Brain microvascular endothelial cell (primary cell): Measurements from ENCODE around the gene CABCOCO1.

Experiments
- DNase-seq: peaks from one replicate; pipeline ENCODE4 v3.0.0-alpha.2; 2020
- H3K27ac ChIP-seq: fragments of 250-450 bp; sonication (Bioruptor Pico); 2 replicates; pipeline ENCODE4 v1.5.1; 2020; ENCODE audit warnings: mild to moderate bottlenecking, moderate library complexity
- H3K27me3 ChIP-seq: fragments of 250-450 bp; sonication (Bioruptor Pico); replicated peaks from 2 replicates; pipeline ENCODE4 v1.5.1; 2020; ENCODE audit warnings: mild to moderate bottlenecking
- H3K36me3 ChIP-seq: fragments of 250-450 bp; sonication (Bioruptor Pico); replicated peaks from 2 replicates; pipeline ENCODE4 v1.5.1; 2020; ENCODE audit warnings: mild to moderate bottlenecking
- H3K4me3 ChIP-seq: 2 replicates; pipeline ENCODE4 v1.5.1; 2011; ENCODE audit warnings: low read depth, mild to moderate bottlenecking, control low read depth, low read length, moderate library complexity
- in situ Hi-C: cut with HindIII; loops from 2 replicates; pipeline ENCODE4 v1.10.0; 2017; ENCODE audit warnings: low sequenced_read_pairs, low pct_ligation_motif_present
- TF ChIP-seq, protein P1 (sequence below): IDR thresholded peaks from 2 replicates; pipeline ENCODE4 v1.5.1; 2011; ENCODE audit warnings: low read depth, mild to moderate bottlenecking, moderate library complexity, low read length, control low read depth, inconsistent platforms; ENCODE audit errors: missing control alignments

CABCOCO1 gene

DNA sequence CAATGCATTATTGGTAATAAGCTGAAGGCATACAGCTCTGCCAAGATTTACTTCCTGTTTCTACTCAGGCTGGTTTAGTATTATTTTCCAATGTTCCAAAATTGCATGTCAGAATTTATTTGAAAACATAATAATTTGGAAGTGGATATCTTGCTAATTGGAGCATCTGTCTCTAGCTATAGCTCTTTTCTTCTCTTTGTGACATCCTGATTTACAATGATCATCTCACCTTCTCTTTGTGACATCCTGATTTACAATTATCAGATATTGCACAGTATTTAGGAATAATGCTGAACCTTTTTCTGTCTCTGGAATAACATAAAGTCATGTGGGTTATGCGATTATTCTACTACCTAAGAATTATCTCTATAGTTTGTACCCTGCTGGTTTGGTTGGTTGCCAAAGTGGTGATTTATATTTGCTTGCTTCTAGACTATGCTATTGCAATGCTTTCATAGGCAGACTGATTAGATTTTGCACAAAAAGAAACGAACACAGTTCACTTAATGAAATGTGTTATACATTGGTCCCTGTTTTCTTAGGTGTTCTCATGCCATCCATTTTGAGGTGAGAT, 44.3 kb upstream of the CABCOCO1 start:
- Histone ChIP-seq H3K36me3 (no peaks in the 10 kb centered on the region), H3K27ac (no peak overlapping the region), H3K27me3 (no peaks in the 10 kb centered on the region), H3K4me3 (no peak overlapping the region)
- TF ChIP-seq, protein P1, sequence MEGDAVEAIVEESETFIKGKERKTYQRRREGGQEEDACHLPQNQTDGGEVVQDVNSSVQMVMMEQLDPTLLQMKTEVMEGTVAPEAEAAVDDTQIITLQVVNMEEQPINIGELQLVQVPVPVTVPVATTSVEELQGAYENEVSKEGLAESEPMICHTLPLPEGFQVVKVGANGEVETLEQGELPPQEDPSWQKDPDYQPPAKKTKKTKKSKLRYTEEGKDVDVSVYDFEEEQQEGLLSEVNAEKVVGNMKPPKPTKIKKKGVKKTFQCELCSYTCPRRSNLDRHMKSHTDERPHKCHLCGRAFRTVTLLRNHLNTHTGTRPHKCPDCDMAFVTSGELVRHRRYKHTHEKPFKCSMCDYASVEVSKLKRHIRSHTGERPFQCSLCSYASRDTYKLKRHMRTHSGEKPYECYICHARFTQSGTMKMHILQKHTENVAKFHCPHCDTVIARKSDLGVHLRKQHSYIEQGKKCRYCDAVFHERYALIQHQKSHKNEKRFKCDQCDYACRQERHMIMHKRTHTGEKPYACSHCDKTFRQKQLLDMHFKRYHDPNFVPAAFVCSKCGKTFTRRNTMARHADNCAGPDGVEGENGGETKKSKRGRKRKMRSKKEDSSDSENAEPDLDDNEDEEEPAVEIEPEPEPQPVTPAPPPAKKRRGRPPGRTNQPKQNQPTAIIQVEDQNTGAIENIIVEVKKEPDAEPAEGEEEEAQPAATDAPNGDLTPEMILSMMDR, result no peak
- no peak for DNase-seq
- in situ Hi-C loops, result no loop called here

DNA sequence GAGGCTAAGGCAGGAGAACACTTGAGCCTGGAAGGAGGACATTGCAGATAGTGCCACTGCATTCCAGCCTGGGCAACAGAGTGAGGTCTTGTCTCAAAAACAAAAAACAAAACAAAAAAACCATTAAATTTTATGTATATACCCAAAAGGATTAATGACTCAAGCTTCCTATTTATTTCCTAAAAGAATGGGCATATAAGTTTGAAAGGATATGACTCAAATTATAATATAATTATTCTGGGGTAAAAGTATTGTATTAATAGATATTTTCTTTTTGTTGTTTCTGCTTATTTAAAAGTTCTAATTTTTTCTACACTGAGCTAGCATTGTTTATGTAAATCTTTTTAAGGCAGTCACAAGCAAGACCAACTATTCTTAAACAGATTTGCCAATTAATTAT, 42.2 kb upstream of the CABCOCO1 start:
- Histone ChIP-seq H3K4me3 (no peak overlapping the region), H3K27ac (no peak overlapping the region), H3K36me3 (no peaks in the 10 kb centered on the region), H3K27me3 (no peaks in the 10 kb centered on the region)
- no peak for DNase-seq
- TF ChIP-seq, protein P1, result no peak
- in situ Hi-C loops, result no loop called here

DNA sequence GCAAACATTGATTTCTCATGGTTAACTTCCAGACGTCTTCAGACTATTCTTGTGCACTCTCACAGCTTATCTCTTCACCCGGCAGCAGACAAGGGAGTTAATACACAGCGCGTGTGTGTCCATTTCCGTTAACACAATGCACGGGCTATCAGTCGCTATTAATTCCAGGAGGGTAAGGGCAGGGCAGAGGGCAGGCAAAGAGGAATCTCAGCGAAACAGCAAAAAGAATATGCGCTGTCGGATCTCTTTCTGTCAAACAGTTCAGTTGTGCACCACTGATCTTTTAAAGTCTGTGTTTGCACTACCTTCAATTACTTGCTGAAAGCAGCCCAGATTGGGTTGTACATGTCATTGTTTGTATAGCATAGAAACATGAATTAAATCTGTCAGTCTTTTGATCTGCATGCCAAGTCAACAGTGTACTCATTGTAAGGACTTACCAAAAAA, 41.1 kb upstream of the CABCOCO1 start:
- in situ Hi-C loops, result no loop called here
- no peak for DNase-seq
- Histone ChIP-seq H3K27ac (no peak overlapping the region), H3K27me3 (no peaks in the 10 kb centered on the region), H3K36me3 (no peaks in the 10 kb centered on the region), H3K4me3 (peak overlapping the region; percentile 15)
- TF ChIP-seq, protein P1, result no peak

DNA sequence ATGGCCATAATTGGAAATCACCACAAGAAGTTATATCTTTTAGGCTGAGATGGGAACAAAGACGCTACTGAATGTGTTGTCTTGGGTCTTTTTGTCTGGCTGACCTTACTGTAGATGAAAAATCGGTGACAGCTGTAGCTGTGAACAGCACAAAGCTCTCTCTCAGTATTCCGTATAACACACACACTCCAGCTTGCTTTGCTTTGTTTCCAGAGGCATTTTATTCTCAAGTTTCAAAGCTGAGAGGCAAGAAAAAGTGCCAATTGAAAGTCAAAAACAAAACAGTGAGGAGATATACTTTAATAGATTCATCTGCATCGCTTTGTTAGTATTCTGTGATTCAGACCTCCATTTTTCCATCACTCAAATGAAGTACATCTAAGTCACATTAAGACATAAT, 39.6 kb upstream of the CABCOCO1 start:
- no peak overlapping the region for H3K4me3 ChIP-seq
- no peaks in the 10 kb centered on the region for H3K27me3 ChIP-seq
- H3K36me3 ChIP-seq, result no peaks in the 10 kb centered on the region
- DNase-seq, result no peak
- in situ Hi-C loops, result no loop called here
- H3K27ac ChIP-seq, result no peak overlapping the region
- TF ChIP-seq, protein P1, result no peak

DNA sequence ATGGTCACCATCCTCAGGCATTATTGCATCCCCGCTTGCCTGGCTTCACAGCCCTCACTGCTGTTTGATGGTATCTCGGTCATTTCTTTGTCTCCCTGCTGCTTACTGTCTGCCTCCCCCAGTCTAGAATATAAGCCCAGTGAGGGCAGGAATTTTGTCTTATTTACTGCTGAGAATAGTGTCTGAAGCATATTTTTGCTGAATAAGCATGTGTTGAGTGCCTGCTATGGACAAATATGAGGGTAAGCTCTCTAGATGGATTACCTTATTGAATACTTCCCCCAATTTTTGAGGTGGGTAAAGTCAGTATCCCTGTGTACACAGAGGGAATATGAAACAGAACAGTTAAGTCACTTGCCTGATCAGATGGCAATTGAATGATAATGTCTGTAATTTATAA, 36.5 kb upstream of the CABCOCO1 start:
- H3K27ac ChIP-seq, result no peak overlapping the region

DNA sequence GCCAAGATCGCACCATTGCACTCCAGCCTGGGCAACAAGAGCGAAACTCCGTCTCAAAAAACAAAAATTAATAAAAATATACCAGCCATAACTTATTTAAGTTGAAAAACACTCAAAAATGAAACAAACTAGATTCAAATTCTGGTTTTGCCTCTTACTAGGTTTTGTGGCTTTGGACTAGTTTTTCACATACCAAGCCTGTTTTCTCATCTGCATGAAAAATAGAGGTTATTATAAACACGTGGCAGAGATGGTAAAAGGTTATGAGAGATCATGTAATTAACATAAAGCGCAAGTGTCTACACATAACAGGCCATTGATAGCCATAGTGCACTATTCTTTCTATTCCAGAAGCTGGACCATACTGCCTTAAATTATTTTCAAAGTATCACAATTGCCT, 35.5 kb upstream of the CABCOCO1 start:
- H3K4me3 ChIP-seq, result no peak overlapping the region
- in situ Hi-C loops, result no loop called here
- no peaks in the 10 kb centered on the region for H3K36me3 ChIP-seq
- H3K27ac ChIP-seq, result peak overlapping the region; percentile 70
- TF ChIP-seq, protein P1, result no peak
- DNase-seq, result no peak
- H3K27me3 ChIP-seq, result no peaks in the 10 kb centered on the region

More for the DNA sequence above, 36.5 kb upstream of the CABCOCO1 start:
- DNase-seq, result no peak
- Histone ChIP-seq H3K27me3 (no peaks in the 10 kb centered on the region), H3K36me3 (no peaks in the 10 kb centered on the region), H3K4me3 (no peak overlapping the region)
- in situ Hi-C loops, result no loop called here
- TF ChIP-seq, protein P1, result no peak
